ENCODE results near the gene C1QTNF9B.

The C1QTNF9B gene

DNA sequence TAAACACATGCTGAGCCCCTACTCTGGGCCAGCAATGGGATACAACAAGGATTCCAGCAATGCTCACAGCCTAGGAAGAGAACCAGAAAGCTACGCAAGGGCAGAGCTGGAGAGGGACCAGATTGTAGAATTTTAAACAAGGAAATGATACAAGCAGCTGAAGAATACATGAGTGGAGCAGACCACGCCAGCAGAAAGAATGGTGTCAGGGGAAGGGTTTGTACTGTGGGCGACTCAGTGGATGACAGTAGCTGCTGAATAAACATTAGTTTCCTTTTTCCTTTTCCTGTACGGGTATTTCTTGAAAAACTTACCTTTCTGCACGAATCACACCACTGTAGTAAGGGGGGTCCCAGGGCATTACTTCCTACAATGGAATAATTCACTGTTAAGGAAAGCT is 38.8 kb downstream of the C1QTNF9B start:
- no peak for DNase-seq (ENCODE audit: low read depth)

DNA sequence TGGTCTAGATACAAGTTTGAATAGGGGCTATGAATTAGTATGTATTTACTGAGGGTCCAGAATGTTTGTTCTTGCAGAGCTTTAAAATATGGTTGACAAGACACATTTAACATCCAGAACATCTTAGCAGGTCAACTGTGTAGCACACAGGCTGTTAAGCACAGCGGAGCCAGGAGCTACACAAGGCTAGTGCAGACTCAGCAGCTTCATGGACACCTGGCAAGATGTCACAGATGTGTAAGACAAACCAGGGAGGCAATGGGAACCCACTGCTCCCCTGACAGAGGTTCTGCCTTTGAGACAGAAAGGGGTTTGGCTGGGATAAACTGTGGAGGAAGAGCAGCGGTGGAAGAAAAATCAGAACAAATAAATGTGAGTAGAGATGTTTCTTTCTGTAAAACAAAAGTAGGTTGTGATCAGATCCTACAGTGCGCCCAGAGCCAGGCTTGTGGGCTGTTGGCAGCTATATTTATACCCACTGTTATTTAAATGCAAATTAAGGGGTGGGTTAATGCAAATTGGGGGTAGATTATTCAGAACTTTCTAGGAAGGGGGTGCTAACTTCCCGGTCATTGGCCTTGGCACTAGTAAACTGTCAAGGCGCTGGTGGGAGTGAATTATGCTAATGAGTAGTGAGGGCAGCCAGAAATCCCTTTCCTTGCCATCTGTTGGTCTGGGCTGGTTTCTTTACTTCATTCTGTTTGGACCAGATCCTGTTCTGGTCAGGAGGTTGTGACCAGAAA is 41.1 kb downstream of the C1QTNF9B start:
- no peak for DNase-seq (ENCODE audit: low read depth)

DNA sequence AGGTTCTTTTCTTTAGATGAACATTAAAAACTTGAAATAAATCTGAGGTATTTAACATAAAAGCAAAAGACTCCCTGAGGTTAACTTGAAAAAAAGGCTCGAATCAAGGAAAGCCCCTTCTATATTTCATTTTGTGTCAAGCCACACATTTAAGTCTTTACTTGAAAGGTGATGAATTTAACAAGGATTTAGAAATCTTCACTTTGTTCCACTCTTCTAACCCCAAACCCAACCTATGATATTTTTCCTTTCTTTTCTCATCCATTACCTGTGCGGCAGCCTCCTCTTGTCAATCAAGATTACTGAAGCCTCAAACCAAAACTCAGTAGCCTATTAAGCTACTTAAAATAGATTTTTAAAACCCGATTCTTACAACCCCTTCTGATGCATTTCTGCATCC is 41.9 kb downstream of the C1QTNF9B start:
- DNase-seq (ENCODE audit: low read depth) = no peak

DNA sequence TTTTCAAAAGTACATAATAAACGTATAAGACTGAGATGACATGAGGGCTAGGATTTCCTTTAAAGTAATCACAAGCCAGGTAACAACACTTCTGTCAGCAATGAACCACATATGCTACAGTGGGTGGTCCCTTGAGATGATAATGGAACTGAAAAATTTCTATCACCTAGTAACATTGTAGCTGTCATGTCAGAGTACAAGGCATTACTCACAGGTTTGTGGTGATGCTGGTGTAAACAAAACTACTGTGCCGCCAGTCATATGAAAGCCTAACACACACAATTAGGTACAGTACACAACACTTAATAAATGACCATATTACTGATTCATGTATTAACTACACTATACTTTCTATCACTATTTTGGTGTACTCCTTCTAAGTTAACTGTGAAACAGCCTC is 45.0 kb downstream of the C1QTNF9B start:
- DNase-seq (ENCODE audit: low read depth) = no peak

DNA sequence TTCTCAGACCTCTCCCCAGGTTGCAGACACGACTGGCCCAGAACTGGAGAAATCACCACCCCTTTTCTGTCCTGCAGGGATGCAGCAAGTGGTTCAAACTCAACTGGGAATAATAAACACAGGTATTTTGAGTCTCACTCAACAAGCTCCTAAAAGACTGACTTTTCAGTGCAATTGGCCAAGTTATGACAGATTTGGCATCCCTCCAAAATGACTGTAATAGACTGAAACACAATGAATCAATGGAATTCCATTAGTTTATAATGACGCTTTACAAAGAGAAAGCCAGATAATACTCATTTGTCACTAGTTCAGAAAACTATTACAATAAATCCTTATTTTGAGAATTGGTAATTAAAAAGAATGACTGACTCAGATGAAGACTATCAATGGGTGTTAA is 46.2 kb downstream of the C1QTNF9B start:
- no peak for DNase-seq (ENCODE audit: low read depth)

DNA sequence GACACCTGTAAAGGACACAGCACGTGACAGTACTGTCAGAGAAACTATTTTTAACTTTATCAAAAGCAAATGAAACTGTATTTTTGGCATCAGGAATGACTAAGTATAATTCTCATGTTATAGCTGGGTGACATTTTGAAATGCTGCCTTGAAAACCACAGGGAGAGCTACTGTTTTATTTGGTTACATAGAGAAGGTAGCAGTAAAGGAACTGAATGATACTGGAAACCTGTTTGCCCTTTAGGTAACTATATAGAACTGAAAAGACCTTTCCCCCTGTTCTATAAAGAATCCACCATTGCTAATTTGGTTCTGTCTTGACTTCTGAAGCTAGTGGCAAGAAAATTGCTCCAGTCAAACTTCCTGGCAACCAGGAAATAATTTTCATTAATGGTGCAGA is 47.2 kb downstream of the C1QTNF9B start:
- DNase-seq (ENCODE audit: low read depth) = no peak

DNA sequence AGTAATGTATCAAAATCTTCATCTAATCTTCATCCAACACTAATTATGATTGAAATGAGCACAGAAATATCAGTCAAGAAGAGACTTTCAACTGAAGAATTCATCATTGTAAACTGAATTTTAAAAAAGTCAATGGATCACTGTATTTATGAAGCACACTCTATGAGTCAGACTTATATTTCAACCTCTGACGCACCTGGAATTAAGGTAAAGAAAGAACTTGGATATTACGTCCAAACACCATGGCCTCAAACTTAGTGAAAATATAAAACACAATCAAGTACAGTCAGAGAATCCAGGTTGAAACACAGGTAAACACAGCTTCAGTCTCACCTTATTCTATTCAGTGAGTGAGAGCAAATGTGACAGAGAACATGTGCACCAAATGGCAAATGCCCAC is 47.6 kb downstream of the C1QTNF9B start:
- no peak for DNase-seq (ENCODE audit: low read depth)

DNA sequence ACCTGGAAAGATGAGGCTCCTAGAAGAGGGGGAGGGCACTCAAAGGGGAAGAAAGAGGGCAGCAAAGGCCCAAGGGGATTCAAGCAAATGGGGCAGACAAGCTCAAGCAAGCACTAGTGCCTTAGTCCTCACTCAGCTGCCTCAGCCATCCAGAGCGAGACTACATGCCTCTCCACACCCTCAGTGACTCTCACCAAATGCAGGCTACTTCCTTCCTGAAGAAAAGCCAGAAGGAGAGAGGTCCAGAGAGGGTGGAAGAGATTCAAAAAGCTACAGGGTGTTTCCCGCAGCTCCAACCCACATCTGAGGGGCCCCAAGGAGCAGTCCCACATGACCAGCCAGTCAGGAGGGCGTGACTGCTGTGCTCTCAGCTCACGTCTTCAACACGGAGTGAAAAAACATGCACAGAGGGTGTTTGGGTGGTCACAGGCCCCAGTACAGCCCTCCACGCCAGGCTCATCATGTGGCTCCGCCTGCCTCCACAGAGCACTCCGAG is 48.6 kb downstream of the C1QTNF9B start:
- no peak for DNase-seq (ENCODE audit: low read depth)

DNA sequence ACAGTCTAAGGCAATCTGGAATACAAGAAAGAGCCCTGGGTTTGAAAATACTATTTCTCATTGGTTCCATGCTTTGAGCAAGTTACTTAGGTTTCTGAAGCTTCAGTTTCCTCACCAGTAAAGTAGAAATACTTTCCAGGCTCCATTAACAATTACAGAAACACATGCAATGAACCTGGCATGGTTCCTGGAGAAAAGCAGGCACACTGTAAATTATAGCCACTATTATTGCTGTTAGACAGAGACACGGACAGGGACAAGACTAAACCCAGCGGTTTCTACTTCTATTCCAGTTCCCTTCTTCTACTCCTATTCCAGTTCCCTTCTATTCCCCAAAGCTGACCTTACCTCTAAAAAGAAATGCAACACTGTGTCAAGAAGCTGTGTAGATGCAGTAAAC is 49.3 kb downstream of the C1QTNF9B start:
- DNase-seq (ENCODE audit: low read depth) = no peak

DNA sequence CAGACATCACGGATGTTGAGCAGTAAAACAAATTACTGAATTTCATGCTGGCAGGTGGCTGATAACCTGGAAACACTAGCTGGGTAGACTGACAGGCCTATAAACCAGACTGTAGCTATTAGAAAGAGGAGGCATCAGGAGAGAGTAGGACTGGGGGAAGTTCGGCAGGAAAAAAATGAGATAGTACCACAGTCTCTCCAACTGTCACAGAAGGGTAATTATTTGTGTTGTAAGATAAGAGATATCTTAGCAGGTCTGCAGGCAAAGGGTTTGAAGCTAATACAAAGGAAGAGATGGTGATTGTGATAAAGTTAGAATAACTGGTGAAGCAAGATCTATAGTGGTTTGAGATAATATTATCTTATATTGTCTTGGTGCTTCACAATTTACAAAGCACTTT is 49.8 kb downstream of the C1QTNF9B start:
- no peak for DNase-seq (ENCODE audit: low read depth)

DNA sequence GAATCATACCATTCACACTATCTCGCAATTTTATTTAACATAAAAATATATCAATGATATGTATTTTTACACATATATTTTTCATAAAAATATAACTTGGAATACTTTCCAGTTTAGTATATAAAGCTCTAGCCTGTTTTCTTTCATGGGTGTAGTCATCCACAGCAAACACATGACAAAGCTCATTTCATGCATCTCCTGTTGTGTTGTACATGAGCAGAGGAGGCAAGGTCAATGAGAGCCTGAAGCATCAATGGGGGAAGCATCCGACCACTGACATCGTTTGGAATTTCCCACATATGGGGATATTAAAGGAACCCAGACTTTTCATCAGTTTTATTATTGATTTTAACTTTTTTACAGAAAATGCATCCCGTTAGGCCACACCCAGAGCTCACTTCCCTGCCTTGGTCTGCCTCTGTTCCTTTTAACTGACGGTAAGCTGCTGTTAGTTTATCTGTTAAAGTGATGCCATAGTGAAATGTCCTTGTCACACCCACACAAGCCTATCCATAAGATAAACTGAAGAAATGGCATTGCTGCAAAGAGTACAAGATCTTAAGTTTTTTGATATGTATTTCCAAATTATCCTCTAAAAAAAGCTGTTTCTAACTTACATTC is 52.1 kb downstream of the C1QTNF9B start:
- DNase-seq (ENCODE audit: low read depth) = no peak

DNA sequence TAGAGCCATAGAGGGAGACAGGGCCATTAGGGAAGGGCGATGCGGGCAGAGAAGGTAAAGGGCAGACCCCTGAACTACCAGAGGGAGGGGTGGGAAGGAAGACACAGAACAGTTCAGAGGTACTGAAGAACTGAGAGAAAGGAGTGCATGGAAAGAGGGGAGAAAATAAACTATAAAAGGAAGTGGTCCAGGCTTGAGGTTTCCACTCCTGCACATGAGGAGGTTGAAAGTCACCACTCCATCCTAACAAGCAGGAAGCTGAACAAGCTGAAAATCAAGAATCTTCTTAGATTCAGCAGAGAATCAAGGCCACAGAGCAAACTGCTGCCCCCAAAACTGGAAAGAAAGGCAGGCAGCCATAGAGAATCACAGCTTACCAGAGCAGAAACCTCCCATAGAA is 53.2 kb downstream of the C1QTNF9B start:
- DNase-seq (ENCODE audit: low read depth) = no peak

DNA sequence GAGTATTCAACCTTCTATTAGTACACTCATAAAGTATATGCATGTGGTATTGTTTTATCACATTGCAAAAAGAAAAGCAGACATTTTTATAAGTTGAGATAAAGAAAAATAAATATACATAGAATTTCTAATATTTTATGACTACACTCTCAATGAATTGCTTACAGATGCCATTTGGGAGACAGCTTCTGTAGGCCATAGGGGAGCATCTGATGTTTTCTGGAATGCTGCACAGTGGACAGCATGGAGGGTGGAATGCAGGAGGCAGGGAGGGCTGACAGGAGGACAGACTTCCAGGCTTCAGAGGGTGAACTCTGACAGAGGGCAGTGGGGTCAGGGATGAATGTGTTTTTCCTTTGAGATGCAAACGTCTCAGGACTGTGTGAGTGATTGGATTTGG is 53.9 kb downstream of the C1QTNF9B start:
- DNase-seq (ENCODE audit: low read depth) = no peak

DNA sequence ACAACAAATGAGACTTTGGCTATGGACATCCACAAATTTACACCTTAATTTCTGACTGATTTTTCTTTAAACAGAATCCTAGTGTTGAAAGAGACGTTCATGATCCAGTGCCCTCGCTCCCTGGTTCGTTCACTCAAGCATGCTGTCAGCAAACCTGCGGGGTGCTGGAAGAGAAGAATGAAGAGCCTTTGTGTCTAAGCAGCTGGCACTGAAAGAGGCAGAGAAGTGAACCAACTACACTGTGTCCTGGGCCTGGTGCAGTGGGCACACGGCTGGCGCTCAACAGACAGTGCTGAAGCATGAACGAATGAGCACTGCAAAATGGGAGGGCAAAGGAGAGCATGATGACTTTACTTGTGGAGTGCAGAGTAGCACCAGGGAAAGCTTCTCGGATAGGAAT is 54.9 kb downstream of the C1QTNF9B start:
- no peak for DNase-seq (ENCODE audit: low read depth)
